Keratinocyte (primary cell): ENCODE data around the gene TEX261. TPM values are rescaled to one million over a fixed set of nuclear protein-coding genes. Genes with fewer than 3 reads are reported as not detected.

Experiments
- DNase-seq: peaks from one replicate; pipeline ENCODE4 v3.0.0-alpha.2; 2011; ENCODE audit warnings: low read depth, missing footprints, low spot score
- FAIRE-seq: peaks from 2 replicates; lab custom pipeline; 2011; peaks lifted over from hg19 to GRCh38; lab: Jason Lieb, UNC
- H2AFZ ChIP-seq: 2 replicates; pipeline ENCODE4 v1.6.0; 2012; ENCODE audit warnings: low read length, control low read depth, inconsistent platforms; ENCODE audit not compliant: control insufficient read depth
- H3K27ac ChIP-seq: 2 replicates; pipeline ENCODE4 v1.5.1; 2011; ENCODE audit warnings: low read length; ENCODE audit not compliant: control insufficient read depth, insufficient read depth
- H3K27me3 ChIP-seq: 3 replicates; pipeline ENCODE4 v1.6.0; 2011; ENCODE audit warnings: low read length; ENCODE audit not compliant: control insufficient read depth, insufficient read depth; ENCODE audit errors: extremely low read depth
- H3K36me3 ChIP-seq, 2 experiments: 2 replicates in 1 of 2; 3 replicates in 1 of 2; pipeline ENCODE4 v1.5.1; 2011; ENCODE audit warnings: low read length in 2 of 2, mild to moderate bottlenecking in 1 of 2; ENCODE audit not compliant: control insufficient read depth in 2 of 2, insufficient read depth in 2 of 2; ENCODE audit errors: extremely low read depth in 1 of 2
- H3K4me1 ChIP-seq: 3 replicates; pipeline ENCODE4 v1.5.1; 2011; ENCODE audit warnings: low read length; ENCODE audit not compliant: control insufficient read depth, insufficient read depth; ENCODE audit errors: extremely low read depth
- H3K4me2 ChIP-seq: 3 replicates; pipeline ENCODE4 v1.6.0; 2011; ENCODE audit warnings: low read depth, low read length; ENCODE audit not compliant: control insufficient read depth, insufficient read depth; ENCODE audit errors: extremely low read depth
- H3K4me3 ChIP-seq, 3 experiments: fragments of 200-600 bp in 1 of 3; sonication (generic) in 1 of 3; 2 replicates in 2 of 3; 3 replicates in 1 of 3; pipeline ENCODE4 v1.5.1; 2011 to 2016; ENCODE audit warnings: low read length in 3 of 3, mild to moderate bottlenecking in 3 of 3, control low read depth in 2 of 3, inconsistent platforms in 1 of 3, low read depth in 1 of 3, mixed read lengths in 1 of 3, mixed run types in 1 of 3, moderate library complexity in 1 of 3; ENCODE audit not compliant: control insufficient read depth in 2 of 3, insufficient read depth in 2 of 3; ENCODE audit errors: extremely low read depth in 1 of 3
- H3K79me2 ChIP-seq: 2 replicates; pipeline ENCODE4 v1.6.0; 2012; ENCODE audit warnings: low read length; ENCODE audit not compliant: control insufficient read depth, insufficient read depth
- H3K9ac ChIP-seq: 3 replicates; pipeline ENCODE4 v1.6.0; 2011; ENCODE audit warnings: low read length; ENCODE audit not compliant: control insufficient read depth, insufficient read depth; ENCODE audit errors: extremely low read depth
- H3K9me1 ChIP-seq: 3 replicates; pipeline ENCODE4 v1.6.0; 2011; ENCODE audit warnings: low read length; ENCODE audit not compliant: control insufficient read depth, insufficient read depth; ENCODE audit errors: extremely low read depth
- H3K9me3 ChIP-seq: 2 replicates; pipeline ENCODE4 v1.5.1; 2012; ENCODE audit warnings: low read depth, low read length; ENCODE audit not compliant: control insufficient read depth
- H4K20me1 ChIP-seq: 3 replicates; pipeline ENCODE4 v1.6.0; 2011; ENCODE audit warnings: low read length; ENCODE audit not compliant: control insufficient read depth, insufficient read depth; ENCODE audit errors: extremely low read depth
- EZH2 ChIP-seq: IDR thresholded peaks from one replicate; pipeline ENCODE4 v1.6.1; 2012; ENCODE audit warnings: inconsistent platforms, mild to moderate bottlenecking, low read length, moderate library complexity
- dilution Hi-C: fragments of 300-500 bp; cut with MboI; formaldehyde crosslinking; loops from one replicate; pipeline ENCODE4 v1.7.0; 2020; ENCODE audit warnings: low sequenced_read_pairs; ENCODE audit not compliant: extremely low pct_ligation_motif_present
- polyA plus RNA-seq, 5 experiments: library from polyadenylated mRNA; depleted of rRNA in 3 of 5; stranded (reverse) in 3 of 5; stranded (forward) in 1 of 5; unstranded in 1 of 5; fragments of >200 nt; gene quantifications; 1 replicate in 1 of 5; 2 replicates in 3 of 5; 3 replicates in 1 of 5; pipeline versions ENCODE4 v1.2.1 to v1.2.3, GENCODE V29; 2011 to 2012; ENCODE audit warnings: missing spikeins in 2 of 5, low read depth in 1 of 5, low replicate concordance in 1 of 5
- TF ChIP-seq, protein P1 (sequence below), 3 experiments: IDR thresholded peaks in 1 of 3; conservative IDR thresholded peaks in 1 of 3; optimal IDR thresholded peaks in 1 of 3; 2 replicates in 2 of 3; 3 replicates in 1 of 3; pipeline versions ENCODE3 to v1.5.1; 2011; ENCODE audit warnings: low read length in 3 of 3, mild to moderate bottlenecking in 3 of 3, moderate library complexity in 2 of 3, control low read depth in 1 of 3, inconsistent platforms in 1 of 3; ENCODE audit not compliant: insufficient read depth in 2 of 3; ENCODE audit errors: extremely low read depth in 1 of 3

The TEX261 gene
- polyA plus RNA-seq, 1 donor (not counting 4 experiments of a cell fraction or from before 2014, with no cell fraction given), result 78.8 TPM

DNA sequence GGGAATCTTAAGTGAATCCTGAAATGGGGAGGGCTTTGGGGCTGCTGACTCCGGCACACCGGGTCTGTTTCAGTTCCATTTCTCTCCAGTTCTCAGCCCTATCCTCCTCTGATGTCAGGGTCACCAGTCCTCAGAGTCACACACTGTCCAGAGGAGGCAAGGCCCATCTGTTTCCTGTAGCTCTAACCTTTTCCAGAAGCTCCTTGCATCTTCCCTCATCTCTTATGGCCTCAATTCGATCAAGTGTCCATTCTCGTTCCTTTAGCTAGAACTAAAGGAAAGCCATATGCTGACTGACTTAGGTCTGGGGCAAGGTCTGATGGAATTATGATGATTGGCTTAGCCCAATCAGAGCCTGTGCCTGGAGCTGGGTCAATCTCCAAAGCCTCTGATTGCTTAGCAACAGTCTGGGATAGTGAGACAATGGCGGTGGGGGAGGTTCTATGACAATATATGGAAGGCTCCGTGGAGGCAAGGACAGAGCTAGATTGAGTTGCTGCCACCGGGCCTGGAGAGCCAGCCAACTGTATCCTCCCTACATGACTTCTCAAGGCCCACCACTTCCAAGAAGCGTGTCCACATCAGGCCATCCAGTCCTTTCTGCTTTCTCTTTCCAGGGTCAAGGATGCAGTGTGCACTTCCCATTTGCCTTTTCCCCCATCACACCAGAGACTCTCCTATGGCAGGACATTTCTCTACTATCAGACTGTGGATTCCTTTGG, 11.0 kb downstream of the TEX261 start:
- FAIRE-seq (no peak), DNase-seq (no peak)
- Histone ChIP-seq H3K79me2 (no peaks in the 10 kb centered on the region), H2AFZ (no peak overlapping the region), H3K36me3 (peaks cover 7 to 30% of the 10 kb centered on the region in 2 experiments), H3K4me3 (no peak overlapping the region), H3K4me2 (no peak overlapping the region), H4K20me1 (no peaks in the 10 kb centered on the region), H3K9me1 (no peaks in the 10 kb centered on the region), H3K27ac (no peak overlapping the region), H3K4me1 (peaks cover under 1% of the 10 kb centered on the region), H3K27me3 (no peaks in the 10 kb centered on the region), H3K9me3 (no peaks in the 10 kb centered on the region), H3K9ac (no peak overlapping the region)
- TF ChIP-seq, protein P1, sequence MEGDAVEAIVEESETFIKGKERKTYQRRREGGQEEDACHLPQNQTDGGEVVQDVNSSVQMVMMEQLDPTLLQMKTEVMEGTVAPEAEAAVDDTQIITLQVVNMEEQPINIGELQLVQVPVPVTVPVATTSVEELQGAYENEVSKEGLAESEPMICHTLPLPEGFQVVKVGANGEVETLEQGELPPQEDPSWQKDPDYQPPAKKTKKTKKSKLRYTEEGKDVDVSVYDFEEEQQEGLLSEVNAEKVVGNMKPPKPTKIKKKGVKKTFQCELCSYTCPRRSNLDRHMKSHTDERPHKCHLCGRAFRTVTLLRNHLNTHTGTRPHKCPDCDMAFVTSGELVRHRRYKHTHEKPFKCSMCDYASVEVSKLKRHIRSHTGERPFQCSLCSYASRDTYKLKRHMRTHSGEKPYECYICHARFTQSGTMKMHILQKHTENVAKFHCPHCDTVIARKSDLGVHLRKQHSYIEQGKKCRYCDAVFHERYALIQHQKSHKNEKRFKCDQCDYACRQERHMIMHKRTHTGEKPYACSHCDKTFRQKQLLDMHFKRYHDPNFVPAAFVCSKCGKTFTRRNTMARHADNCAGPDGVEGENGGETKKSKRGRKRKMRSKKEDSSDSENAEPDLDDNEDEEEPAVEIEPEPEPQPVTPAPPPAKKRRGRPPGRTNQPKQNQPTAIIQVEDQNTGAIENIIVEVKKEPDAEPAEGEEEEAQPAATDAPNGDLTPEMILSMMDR (optimal IDR thresholded peaks at IDR 0.05 in 1 of 3, IDR thresholded peaks at IDR 0.05 in 1 of 3, conservative IDR thresholded peaks at IDR 0.05 in 1 of 3; ENCODE audit: extremely low read depth in 1 of 3, insufficient read depth in 2 of 3, low read length in 3 of 3), result no peak
- no peak for TF ChIP-seq EZH2
- dilution Hi-C loops, result no loop called here

DNA sequence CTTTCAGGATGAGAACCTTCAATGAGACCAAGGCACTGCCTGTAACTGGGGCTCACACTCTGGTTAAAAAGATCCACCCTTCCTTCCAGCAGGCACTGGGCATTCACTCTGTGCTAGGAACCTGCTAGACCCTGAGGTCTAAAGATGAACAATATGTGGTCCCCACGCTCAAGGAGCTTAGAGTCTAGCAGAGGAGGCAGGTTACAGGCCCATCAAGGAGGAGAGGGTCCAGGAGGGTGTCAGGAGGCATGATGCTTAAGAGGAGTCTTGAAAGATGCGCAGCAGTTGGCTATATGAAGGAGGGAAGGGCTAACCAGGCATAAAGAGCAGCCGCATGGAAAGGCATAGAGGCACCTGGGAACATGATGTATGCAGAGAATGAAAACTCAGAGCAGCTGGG, 11.7 kb downstream of the TEX261 start:
- TF ChIP-seq EZH2, result no peak
- TF ChIP-seq, protein P1 (optimal IDR thresholded peaks at IDR 0.05 in 1 of 3, IDR thresholded peaks at IDR 0.05 in 1 of 3, conservative IDR thresholded peaks at IDR 0.05 in 1 of 3; ENCODE audit: extremely low read depth in 1 of 3, insufficient read depth in 2 of 3, low read length in 3 of 3), result no peak
- no peaks in the 10 kb centered on the region for H4K20me1 ChIP-seq
- no peaks in the 10 kb centered on the region for H3K27me3 ChIP-seq
- H3K9ac ChIP-seq, result no peak overlapping the region
- H3K27ac ChIP-seq, result no peak overlapping the region
- H3K79me2 ChIP-seq, result no peaks in the 10 kb centered on the region
- H3K36me3 ChIP-seq, result peaks cover 2 to 23% of the 10 kb centered on the region in 2 experiments
- FAIRE-seq (no peak), DNase-seq (no peak)
- H3K4me2 ChIP-seq, result no peak overlapping the region
- H3K9me1 ChIP-seq, result no peaks in the 10 kb centered on the region
- no peak overlapping the region for H3K4me3 ChIP-seq
- no peak overlapping the region for H2AFZ ChIP-seq
- peaks cover 6% of the 10 kb centered on the region for H3K4me1 ChIP-seq
- H3K9me3 ChIP-seq, result no peaks in the 10 kb centered on the region
- dilution Hi-C loops, result no loop called here
